ENCODE data around the gene RARRES2. TPM values are rescaled to one million over a fixed set of nuclear protein-coding genes. Genes with fewer than 3 reads are reported as not detected.

The RARRES2 gene
- total RNA-seq, 1 experiment from 2014 or later, result 60.9 TPM

GRCh38 chr7:150332852-150333635 is 8.4 kb downstream of the RARRES2 start:
- Histone ChIP-seq H2BK12ac (ENCODE audit: insufficient read length, low read depth, low read length) (no peak overlapping the region), H3K18ac (ENCODE audit: insufficient read length, low read depth, low read length) (no peak overlapping the region), H2AK5ac (ENCODE audit: insufficient read length, low read length) (no peak overlapping the region), H3K14ac (ENCODE audit: insufficient read depth, low read length) (no peak overlapping the region; the same call in 1 of the 2 replicates), H3K4me1 (ENCODE audit: insufficient read depth, low read length) (peaks cover 15% of the 10 kb centered on the region; the same call in 1 of the 2 replicates), H2BK20ac (ENCODE audit: low read depth, low read length, poor library complexity, severe bottlenecking) (no peak overlapping the region), H2BK5ac (ENCODE audit: insufficient read length, low read length) (no peak overlapping the region), H3K27me3 (ENCODE audit: insufficient read depth, low read length) (no peaks in the 10 kb centered on the region), H4K91ac (ENCODE audit: insufficient read length, low read depth, low read length) (no peak overlapping the region), H3K9ac (ENCODE audit: extremely low read depth, insufficient read length, low read length) (no peak overlapping the region), H2AFZ (ENCODE audit: low read length) (no peak overlapping the region), H4K5ac (ENCODE audit: insufficient read length, low read depth, low read length) (no peak overlapping the region), H3T11ph (ENCODE audit: low read length) (no peak overlapping the region), H3K56ac (ENCODE audit: insufficient read length, low read depth, low read length) (no peak overlapping the region), H3K23me2 (ENCODE audit: insufficient read length, low read depth, low read length, poor library complexity, severe bottlenecking) (no peaks in the 10 kb centered on the region), H3K4me2 (ENCODE audit: insufficient read depth, insufficient read length, low read length) (no peak overlapping the region), H2BK120ac (ENCODE audit: low read depth, low read length, poor library complexity, severe bottlenecking) (no peak overlapping the region), H3K27ac (ENCODE audit: insufficient read length, low read depth, low read length) (no peak overlapping the region), H4K20me1 (ENCODE audit: control insufficient read depth, insufficient read depth, insufficient read length) (no peaks in the 10 kb centered on the region), H4K8ac (replicated peaks; ENCODE audit: insufficient read length, low read depth, low read length) (no peak overlapping the region), H3K4ac (ENCODE audit: low read depth, low read length) (no peak overlapping the region; the same call in 1 of the 2 replicates), H3K79me1 (ENCODE audit: insufficient read depth, low read depth, low read length, poor library complexity, severe bottlenecking) (no peaks in the 10 kb centered on the region), H3K23ac (ENCODE audit: insufficient read length, low read depth, low read length) (no peak overlapping the region), H3K9me3 (ENCODE audit: control insufficient read depth, low read depth, low read length) (no peaks in the 10 kb centered on the region), H2BK15ac (ENCODE audit: low read depth, low read length) (no peak overlapping the region), H3K79me2 (ENCODE audit: insufficient read depth, low read length) (no peaks in the 10 kb centered on the region)
- peaks cover 59 to 62% of the 10 kb centered on the region in 2 experiments for H3K4me1 Mint-ChIP-seq
- DNase-seq, result no peak
- no peaks in the 10 kb centered on the region; a peak in 1 of 5 replicates for H3K9me3 Mint-ChIP-seq
- peak overlapping the region in 1 of 3 experiments; percentile 70; a peak in 3 of 7 replicates for H3K27ac Mint-ChIP-seq
- peaks cover 22 to 35% (median 26%) of the 10 kb centered on the region in 3 experiments for H3K36me3 Mint-ChIP-seq (ENCODE audit: insufficient read depth in 1 of 3, low read depth in 3 of 3)
- no peak overlapping the region; a peak in 1 of 5 replicates for H3K4me3 Mint-ChIP-seq
- no CpG with 5 or more reads among the region's 18 CpGs for WGBS (ENCODE audit: extremely low coverage, insufficient read length, low lambda C conversion rate)
- TF ChIP-seq, protein P1, sequence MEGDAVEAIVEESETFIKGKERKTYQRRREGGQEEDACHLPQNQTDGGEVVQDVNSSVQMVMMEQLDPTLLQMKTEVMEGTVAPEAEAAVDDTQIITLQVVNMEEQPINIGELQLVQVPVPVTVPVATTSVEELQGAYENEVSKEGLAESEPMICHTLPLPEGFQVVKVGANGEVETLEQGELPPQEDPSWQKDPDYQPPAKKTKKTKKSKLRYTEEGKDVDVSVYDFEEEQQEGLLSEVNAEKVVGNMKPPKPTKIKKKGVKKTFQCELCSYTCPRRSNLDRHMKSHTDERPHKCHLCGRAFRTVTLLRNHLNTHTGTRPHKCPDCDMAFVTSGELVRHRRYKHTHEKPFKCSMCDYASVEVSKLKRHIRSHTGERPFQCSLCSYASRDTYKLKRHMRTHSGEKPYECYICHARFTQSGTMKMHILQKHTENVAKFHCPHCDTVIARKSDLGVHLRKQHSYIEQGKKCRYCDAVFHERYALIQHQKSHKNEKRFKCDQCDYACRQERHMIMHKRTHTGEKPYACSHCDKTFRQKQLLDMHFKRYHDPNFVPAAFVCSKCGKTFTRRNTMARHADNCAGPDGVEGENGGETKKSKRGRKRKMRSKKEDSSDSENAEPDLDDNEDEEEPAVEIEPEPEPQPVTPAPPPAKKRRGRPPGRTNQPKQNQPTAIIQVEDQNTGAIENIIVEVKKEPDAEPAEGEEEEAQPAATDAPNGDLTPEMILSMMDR (conservative IDR thresholded peaks at IDR 0.05), result no peak
- peaks cover 32% of the 10 kb centered on the region for H3K27me3 Mint-ChIP-seq (ENCODE audit: low read depth)
